BJ (cell line): ENCODE results near the gene BTBD7. TPM values are rescaled to one million over a fixed set of nuclear protein-coding genes. Genes with fewer than 3 reads are reported as not detected.
A peak's percentile ranks its signal among the peaks of the same experiment; 100 is the strongest.

Experiments
- CTCF ChIA-PET: fragments of 350-600 bp; formaldehyde crosslinking; extraction: SDS; loops from one replicate; lab custom pipeline; 2021; ENCODE audit warnings: antibody characterized with exemption, inconsistent platforms; lab: Yijun Ruan, JAX
- POLR2A ChIA-PET: fragments of 300-600 bp; sonication (Branson Sonifier 250); formaldehyde crosslinking; extraction: SDS; loops from one replicate; lab custom pipeline; 2021; ENCODE audit warnings: antibody characterized with exemption; lab: Charles Lee
- DNase-seq: peaks from one replicate; pipeline ENCODE4 v3.0.0-alpha.2; 2011; ENCODE audit warnings: low read depth
- H3K27me3 ChIP-seq: 2 replicates; pipeline ENCODE4 v1.6.0; 2011; ENCODE audit warnings: low read length; ENCODE audit not compliant: control insufficient read depth, insufficient read depth
- H3K36me3 ChIP-seq: 2 replicates; pipeline ENCODE4 v1.5.1; 2011; ENCODE audit warnings: low read length; ENCODE audit not compliant: control insufficient read depth, insufficient read depth
- H3K4me3 ChIP-seq: 2 replicates; pipeline ENCODE4 v1.5.1; 2011; ENCODE audit warnings: low read depth, mild to moderate bottlenecking, control low read depth, low read length
- polyA minus RNA-seq: library from RNA; depleted of rRNA, polyadenylated mRNA; stranded (reverse); fragments of >200 nt; gene quantifications from 2 replicates; pipeline ENCODE4 v1.2.3, GENCODE V29; 2011; rRNA and poly(A)+ RNA removed
- polyA plus RNA-seq: library from polyadenylated mRNA; depleted of rRNA; stranded (reverse); fragments of >200 nt; gene quantifications from 2 replicates; pipeline ENCODE4 v1.2.3, GENCODE V29; 2011; rRNA removed
- TF ChIP-seq, protein P1 (sequence below): IDR thresholded peaks from 2 replicates; pipeline ENCODE4 v1.5.1; 2011; ENCODE audit warnings: low read depth, mild to moderate bottlenecking, control low read depth, inconsistent platforms, low read length, moderate library complexity; ENCODE audit not compliant: insufficient read depth

BTBD7 gene, protein sequence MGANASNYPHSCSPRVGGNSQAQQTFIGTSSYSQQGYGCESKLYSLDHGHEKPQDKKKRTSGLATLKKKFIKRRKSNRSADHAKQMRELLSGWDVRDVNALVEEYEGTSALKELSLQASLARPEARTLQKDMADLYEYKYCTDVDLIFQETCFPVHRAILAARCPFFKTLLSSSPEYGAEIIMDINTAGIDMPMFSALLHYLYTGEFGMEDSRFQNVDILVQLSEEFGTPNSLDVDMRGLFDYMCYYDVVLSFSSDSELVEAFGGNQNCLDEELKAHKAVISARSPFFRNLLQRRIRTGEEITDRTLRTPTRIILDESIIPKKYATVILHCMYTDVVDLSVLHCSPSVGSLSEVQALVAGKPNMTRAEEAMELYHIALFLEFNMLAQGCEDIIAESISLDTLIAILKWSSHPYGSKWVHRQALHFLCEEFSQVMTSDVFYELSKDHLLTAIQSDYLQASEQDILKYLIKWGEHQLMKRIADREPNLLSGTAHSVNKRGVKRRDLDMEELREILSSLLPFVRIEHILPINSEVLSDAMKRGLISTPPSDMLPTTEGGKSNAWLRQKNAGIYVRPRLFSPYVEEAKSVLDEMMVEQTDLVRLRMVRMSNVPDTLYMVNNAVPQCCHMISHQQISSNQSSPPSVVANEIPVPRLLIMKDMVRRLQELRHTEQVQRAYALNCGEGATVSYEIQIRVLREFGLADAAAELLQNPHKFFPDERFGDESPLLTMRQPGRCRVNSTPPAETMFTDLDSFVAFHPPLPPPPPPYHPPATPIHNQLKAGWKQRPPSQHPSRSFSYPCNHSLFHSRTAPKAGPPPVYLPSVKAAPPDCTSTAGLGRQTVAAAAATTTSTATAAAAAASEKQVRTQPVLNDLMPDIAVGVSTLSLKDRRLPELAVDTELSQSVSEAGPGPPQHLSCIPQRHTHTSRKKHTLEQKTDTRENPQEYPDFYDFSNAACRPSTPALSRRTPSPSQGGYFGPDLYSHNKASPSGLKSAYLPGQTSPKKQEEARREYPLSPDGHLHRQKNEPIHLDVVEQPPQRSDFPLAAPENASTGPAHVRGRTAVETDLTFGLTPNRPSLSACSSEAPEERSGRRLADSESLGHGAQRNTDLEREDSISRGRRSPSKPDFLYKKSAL
- polyA plus RNA-seq (17.7 and 18.2 TPM in 2 replicates), polyA minus RNA-seq (24.5 and 32.5 TPM in 2 replicates)

DNA sequence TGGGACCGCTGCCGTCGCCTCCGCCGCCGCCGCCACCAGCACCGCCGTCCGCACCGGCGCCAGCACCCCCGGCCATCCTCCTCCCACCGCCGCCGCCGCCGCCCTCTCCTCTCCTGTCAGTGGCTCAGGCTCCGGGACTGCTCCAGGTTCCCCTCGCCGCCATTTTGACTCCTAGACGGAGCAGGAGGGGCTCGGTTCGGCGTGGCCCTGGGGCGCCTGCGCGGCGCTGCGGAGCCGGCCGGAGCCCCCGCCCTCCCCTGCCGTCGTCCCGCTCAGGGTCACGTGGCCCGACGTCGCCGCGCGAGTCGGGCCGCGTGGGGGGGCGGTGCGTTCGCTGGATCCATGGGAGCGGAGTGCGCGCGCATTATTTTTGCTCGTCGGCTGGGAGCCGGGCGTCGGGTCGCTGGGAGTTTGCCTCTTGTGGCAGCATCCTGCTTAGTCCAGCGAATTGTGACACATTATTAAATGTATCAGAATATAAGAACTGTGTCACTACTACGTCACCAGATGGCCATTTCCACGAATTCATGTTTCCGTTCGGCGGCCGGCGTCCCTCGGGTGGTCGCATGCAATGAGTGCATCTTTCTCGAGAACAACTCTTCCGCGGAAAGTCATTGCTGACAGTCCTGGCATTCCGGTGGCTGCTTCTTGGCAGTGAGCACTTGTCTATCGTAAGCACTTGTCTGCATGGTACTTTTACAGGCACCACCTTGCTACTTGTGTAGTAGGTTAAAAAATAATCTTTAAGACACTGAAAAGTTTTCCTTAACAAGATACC is at the start of gene BTBD7:
Gene BTBD7, minus strand, starts transcription at position 184 of the 778 bp plus-strand sequence. CDS start 36,985 bp downstream, outside the sequence.
- TF ChIP-seq, protein P1, sequence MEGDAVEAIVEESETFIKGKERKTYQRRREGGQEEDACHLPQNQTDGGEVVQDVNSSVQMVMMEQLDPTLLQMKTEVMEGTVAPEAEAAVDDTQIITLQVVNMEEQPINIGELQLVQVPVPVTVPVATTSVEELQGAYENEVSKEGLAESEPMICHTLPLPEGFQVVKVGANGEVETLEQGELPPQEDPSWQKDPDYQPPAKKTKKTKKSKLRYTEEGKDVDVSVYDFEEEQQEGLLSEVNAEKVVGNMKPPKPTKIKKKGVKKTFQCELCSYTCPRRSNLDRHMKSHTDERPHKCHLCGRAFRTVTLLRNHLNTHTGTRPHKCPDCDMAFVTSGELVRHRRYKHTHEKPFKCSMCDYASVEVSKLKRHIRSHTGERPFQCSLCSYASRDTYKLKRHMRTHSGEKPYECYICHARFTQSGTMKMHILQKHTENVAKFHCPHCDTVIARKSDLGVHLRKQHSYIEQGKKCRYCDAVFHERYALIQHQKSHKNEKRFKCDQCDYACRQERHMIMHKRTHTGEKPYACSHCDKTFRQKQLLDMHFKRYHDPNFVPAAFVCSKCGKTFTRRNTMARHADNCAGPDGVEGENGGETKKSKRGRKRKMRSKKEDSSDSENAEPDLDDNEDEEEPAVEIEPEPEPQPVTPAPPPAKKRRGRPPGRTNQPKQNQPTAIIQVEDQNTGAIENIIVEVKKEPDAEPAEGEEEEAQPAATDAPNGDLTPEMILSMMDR, result peak; percentile 22; the same call in 1 of the 2 replicates

DNA sequence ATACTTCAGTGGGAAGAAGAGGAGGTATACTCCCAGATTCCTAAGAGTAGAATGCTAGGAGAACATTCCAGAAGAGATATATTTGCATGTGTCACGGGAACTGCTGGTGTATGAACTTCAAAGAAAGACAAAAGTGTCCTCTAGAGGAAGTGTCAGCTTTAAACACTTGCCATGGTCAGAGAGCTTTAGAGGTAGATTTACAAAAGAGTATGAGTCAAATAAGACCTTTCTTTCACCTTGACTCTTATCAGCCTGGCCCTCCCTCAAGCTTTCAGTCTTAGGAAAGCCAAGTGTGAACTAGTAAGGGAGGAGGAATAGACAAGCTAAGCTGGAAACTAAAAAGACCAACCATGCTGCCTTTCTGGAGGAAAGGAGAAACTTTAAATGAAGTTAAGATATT is 48.8 kb upstream of the BTBD7 start:
- Histone ChIP-seq H3K27me3 (no peaks in the 10 kb centered on the region), H3K4me3 (no peak overlapping the region), H3K36me3 (no peaks in the 10 kb centered on the region)
- POLR2A ChIA-PET, result no interaction called here
- no peak for DNase-seq
- TF ChIP-seq, protein P1, result no peak
- CTCF ChIA-PET, result no interaction called here

More for the DNA sequence above, at the start of gene BTBD7:
- DNase-seq, result peak; percentile 54
- H3K36me3 ChIP-seq, result no peaks in the 10 kb centered on the region
- no peaks in the 10 kb centered on the region for H3K27me3 ChIP-seq
- ChIA-PET POLR2A (no interaction called here), CTCF (interaction anchor here (1.0 kb wide), 1 partner anchor 148 kb away, joined by 3 read pairs; the partner anchor contains the start of genes LYSET and MOAP1)
- H3K4me3 ChIP-seq, result peak within 1 kb of the TSS; percentile 72

GRCh38 chr14:93379831-93380230 is 47.0 kb upstream of the BTBD7 start:
- CTCF ChIA-PET, result no interaction called here
- TF ChIP-seq, protein P1, result no peak
- DNase-seq, result no peak
- Histone ChIP-seq H3K36me3 (no peaks in the 10 kb centered on the region), H3K27me3 (no peaks in the 10 kb centered on the region), H3K4me3 (no peak overlapping the region)
- POLR2A ChIA-PET, result no interaction called here

GRCh38 chr14:93375673-93376156 is 42.9 kb upstream of the BTBD7 start:
- Histone ChIP-seq H3K36me3 (no peaks in the 10 kb centered on the region), H3K27me3 (no peaks in the 10 kb centered on the region), H3K4me3 (no peak overlapping the region)
- CTCF ChIA-PET, result no interaction called here
- TF ChIP-seq, protein P1, result no peak
- POLR2A ChIA-PET, result no interaction called here
- no peak for DNase-seq
